Trophoblast cell (in vitro differentiated cells and primary cell): ENCODE measurements around the gene BMPER.

Experiments used
- DNase-seq, 2 donors: peaks; one replicate each; pipeline ENCODE4 v3.0.0-alpha.2; 2016
- H2AFZ ChIP-seq: 2 replicates; pipeline ENCODE4 v1.6.1; 2013; ENCODE audit warnings: low read length, moderate library complexity, mild to moderate bottlenecking; ENCODE audit not compliant: insufficient read depth, poor library complexity
- H2AK5ac ChIP-seq: 2 replicates; pipeline ENCODE4 v1.6.1; 2013; ENCODE audit warnings: mild to moderate bottlenecking, low read length
- H2BK120ac ChIP-seq: 2 replicates; pipeline ENCODE4 v1.6.1; 2013; ENCODE audit warnings: low read length, mild to moderate bottlenecking, moderate library complexity; ENCODE audit not compliant: insufficient read depth, poor library complexity
- H2BK12ac ChIP-seq: 2 replicates; pipeline ENCODE4 v1.6.1; 2013; ENCODE audit warnings: mild to moderate bottlenecking, low read length, moderate library complexity
- H2BK5ac ChIP-seq: 2 replicates; pipeline ENCODE4 v1.6.1; 2013; ENCODE audit warnings: low read length, low read depth, moderate library complexity, mild to moderate bottlenecking; ENCODE audit not compliant: poor library complexity
- H3K14ac ChIP-seq: 2 replicates; pipeline ENCODE4 v1.6.1; 2013; ENCODE audit warnings: mild to moderate bottlenecking, low read length
- H3K18ac ChIP-seq: 2 replicates; pipeline ENCODE4 v1.6.1; 2013; ENCODE audit warnings: mild to moderate bottlenecking, low read length
- H3K23ac ChIP-seq: 2 replicates; pipeline ENCODE4 v1.6.1; 2013; ENCODE audit warnings: low read length
- H3K27ac ChIP-seq: 2 replicates; pipeline ENCODE4 v1.5.1; 2013; ENCODE audit warnings: low read depth, mild to moderate bottlenecking, inconsistent platforms, low read length, moderate library complexity
- H3K27me3 ChIP-seq: 2 replicates; pipeline ENCODE4 v1.6.1; 2013; ENCODE audit warnings: inconsistent platforms, mild to moderate bottlenecking, low read length, moderate library complexity; ENCODE audit not compliant: insufficient read depth
- H3K36me3 ChIP-seq, 2 experiments: 1 replicate in 1 of 2; 2 replicates in 1 of 2; pipeline ENCODE4 v1.6.1; 2013; ENCODE audit warnings: low read length in 2 of 2, mild to moderate bottlenecking in 2 of 2, moderate library complexity in 1 of 2; ENCODE audit not compliant: insufficient read depth in 2 of 2, control insufficient read depth in 1 of 2
- H3K4ac ChIP-seq: 2 replicates; pipeline ENCODE4 v1.6.1; 2013; ENCODE audit warnings: low read depth, mild to moderate bottlenecking, low read length, moderate library complexity
- H3K4me1 ChIP-seq, 2 experiments: 1 replicate in 1 of 2; 2 replicates in 1 of 2; pipeline ENCODE4 v1.6.1; 2013; ENCODE audit warnings: low read length in 2 of 2, mild to moderate bottlenecking in 2 of 2, moderate library complexity in 1 of 2; ENCODE audit not compliant: insufficient read depth in 2 of 2, control insufficient read depth in 1 of 2
- H3K4me2 ChIP-seq: 2 replicates; pipeline ENCODE4 v1.6.1; 2013; ENCODE audit warnings: inconsistent platforms, mild to moderate bottlenecking, low read length, moderate library complexity
- H3K4me3 ChIP-seq: 2 replicates; pipeline ENCODE4 v1.5.1; 2013; ENCODE audit warnings: mild to moderate bottlenecking, low read depth, low read length, inconsistent platforms
- H3K79me1 ChIP-seq: one replicate; pipeline ENCODE4 v1.6.1; 2013; ENCODE audit warnings: low read length
- H3K79me2 ChIP-seq: 2 replicates; pipeline ENCODE4 v1.6.1; 2013; ENCODE audit warnings: low read length, mild to moderate bottlenecking; ENCODE audit not compliant: control insufficient read depth, insufficient read depth, poor library complexity
- H3K9ac ChIP-seq: 2 replicates; pipeline ENCODE4 v1.6.1; 2013; ENCODE audit warnings: mild to moderate bottlenecking, low read length
- H3K9me3 ChIP-seq: 2 replicates; pipeline ENCODE4 v1.6.1; 2013; ENCODE audit warnings: low read depth, mild to moderate bottlenecking, control low read depth, inconsistent platforms, low read length; ENCODE audit not compliant: insufficient read depth
- H4K12ac ChIP-seq: 2 replicates; pipeline ENCODE4 v1.6.1; 2013; ENCODE audit warnings: low read depth, mild to moderate bottlenecking, low read length, moderate library complexity
- H4K8ac ChIP-seq: 2 replicates; pipeline ENCODE4 v1.6.1; 2013; ENCODE audit warnings: low read depth, mild to moderate bottlenecking, low read length, moderate library complexity
- H4K91ac ChIP-seq: one replicate; pipeline ENCODE4 v1.6.1; 2013; ENCODE audit warnings: low read depth, mild to moderate bottlenecking, low read length, moderate library complexity
- WGBS: extraction: QIAGEN DNeasy Blood & Tissue Kit; methylation state at CpG from one replicate; pipeline ENCODE4 v1.1.7; 2013; ENCODE audit warnings: missing lambda C conversion rate; ENCODE audit not compliant: insufficient read length, insufficient coverage; ENCODE audit errors: extremely low coverage; 5-methylcytosine and 5-hydroxymethylcytosine counted together

Gene BMPER

GRCh38 chr7:34157137-34157536 is 251.8 kb downstream of the BMPER start:
- Histone ChIP-seq H3K18ac (no peak overlapping the region), H3K9ac (no peak overlapping the region), H3K4me2 (no peak overlapping the region), H3K4me1 (no peaks in the 10 kb centered on the region), H2AK5ac (no peak overlapping the region), H3K79me2 (no peaks in the 10 kb centered on the region), H3K27me3 (no peaks in the 10 kb centered on the region), H2BK5ac (no peak overlapping the region), H2BK120ac (no peak overlapping the region), H3K36me3 (no peaks in the 10 kb centered on the region), H3K4me3 (no peak overlapping the region), H4K12ac (no peak overlapping the region), H4K8ac (no peak overlapping the region), H3K14ac (no peak overlapping the region), H2BK12ac (no peak overlapping the region), H3K79me1 (no peaks in the 10 kb centered on the region), H3K27ac (no peak overlapping the region), H2AFZ (no peak overlapping the region), H3K9me3 (no peaks in the 10 kb centered on the region), H4K91ac (no peak overlapping the region), H3K23ac (no peak overlapping the region), H3K4ac (no peak overlapping the region)
- no peak for DNase-seq
- no CpG with 5 or more reads among the region's 2 CpGs for WGBS

- peak in 1 of 2 donors; percentile 40 for DNase-seq
- Histone ChIP-seq H3K4ac (no peak overlapping the region), H3K14ac (no peak overlapping the region), H2BK5ac (no peak overlapping the region), H3K9ac (no peak overlapping the region), H3K23ac (no peak overlapping the region), H3K27me3 (no peaks in the 10 kb centered on the region), H3K36me3 (no peaks in the 10 kb centered on the region), H2AK5ac (no peak overlapping the region), H4K91ac (no peak overlapping the region), H4K8ac (no peak overlapping the region), H3K79me2 (no peaks in the 10 kb centered on the region), H3K4me2 (no peak overlapping the region), H3K79me1 (no peaks in the 10 kb centered on the region), H2AFZ (no peak overlapping the region), H3K18ac (no peak overlapping the region), H3K27ac (no peak overlapping the region), H2BK120ac (no peak overlapping the region), H3K4me1 (no peaks in the 10 kb centered on the region), H4K12ac (no peak overlapping the region), H2BK12ac (no peak overlapping the region), H3K9me3 (no peaks in the 10 kb centered on the region), H3K4me3 (no peak overlapping the region)
- no CpG with 5 or more reads among the region's 12 CpGs for WGBS
Observed at GRCh38 chr7:34158368-34159153, 253.2 kb downstream of the BMPER start.

DNA sequence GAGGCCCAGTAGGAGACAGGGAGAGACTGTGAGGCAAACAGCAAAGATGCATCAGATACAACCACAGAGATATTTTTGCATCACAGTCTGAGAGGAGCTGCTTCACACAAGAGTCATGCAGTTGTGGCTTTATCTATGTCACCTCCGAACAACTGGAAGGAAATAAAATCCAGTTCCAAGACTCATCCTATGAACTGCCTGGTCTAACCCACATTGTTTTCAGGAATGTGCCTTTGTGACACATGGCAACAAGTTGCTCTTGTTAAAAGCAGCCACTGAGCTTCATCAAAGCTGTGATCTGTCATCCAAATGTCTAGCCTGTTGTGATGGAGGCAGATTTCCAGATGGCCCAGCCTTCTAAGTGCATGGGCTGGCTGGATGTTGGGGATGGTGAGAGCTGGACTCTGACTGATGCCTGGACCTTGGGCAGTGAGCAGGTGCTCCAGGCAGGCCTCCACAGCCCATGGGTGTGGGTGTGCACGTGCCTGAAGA is 255.0 kb downstream of the BMPER start:
- Histone ChIP-seq H3K4me3 (no peak overlapping the region), H2BK120ac (no peak overlapping the region), H4K91ac (no peak overlapping the region), H3K27me3 (no peaks in the 10 kb centered on the region), H3K9ac (peak overlapping the region; percentile 5), H3K18ac (no peak overlapping the region), H2BK5ac (no peak overlapping the region), H3K79me1 (no peaks in the 10 kb centered on the region), H3K23ac (no peak overlapping the region), H3K9me3 (no peaks in the 10 kb centered on the region), H2AK5ac (no peak overlapping the region), H4K8ac (no peak overlapping the region), H4K12ac (no peak overlapping the region), H2BK12ac (no peak overlapping the region), H3K14ac (no peak overlapping the region), H3K4ac (no peak overlapping the region), H3K27ac (no peak overlapping the region), H3K4me2 (no peak overlapping the region), H3K4me1 (no peaks in the 10 kb centered on the region), H3K36me3 (no peaks in the 10 kb centered on the region), H2AFZ (no peak overlapping the region), H3K79me2 (no peaks in the 10 kb centered on the region)
- no CpG with 5 or more reads among the region's 2 CpGs for WGBS
- DNase-seq = peak; percentile 90 to 95

DNA sequence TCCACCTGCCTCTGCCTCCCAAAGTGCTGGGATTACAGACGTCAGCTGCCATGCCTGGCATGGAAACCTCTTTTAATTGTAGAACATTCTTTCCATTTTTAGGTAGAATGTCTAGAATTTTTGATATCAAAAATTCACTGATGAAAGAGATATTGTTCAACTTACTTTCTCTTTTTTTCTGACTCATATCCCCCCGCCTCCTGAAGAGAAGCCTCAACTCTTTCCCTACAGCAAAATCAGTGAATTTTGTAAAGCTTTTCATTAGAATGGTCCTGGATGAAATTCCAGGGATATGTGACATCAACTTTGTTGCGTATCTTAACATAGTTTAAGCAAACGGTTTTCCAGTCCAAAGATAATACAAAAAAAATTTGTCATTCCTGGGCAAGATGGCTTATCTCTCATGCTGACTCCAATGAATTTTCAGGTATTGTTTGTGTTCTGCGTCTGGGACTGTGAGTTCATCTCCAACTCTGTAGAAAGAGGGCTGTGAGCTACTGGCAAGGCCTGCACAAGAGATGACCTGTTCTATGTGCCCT is 256.8 kb downstream of the BMPER start:
- peak in 1 of 2 donors; percentile 83 for DNase-seq
- Histone ChIP-seq H3K9me3 (no peaks in the 10 kb centered on the region), H3K14ac (no peak overlapping the region), H3K79me2 (no peaks in the 10 kb centered on the region), H4K8ac (no peak overlapping the region), H3K4me3 (no peak overlapping the region), H3K9ac (no peak overlapping the region), H3K4me2 (no peak overlapping the region), H3K18ac (no peak overlapping the region), H3K36me3 (no peaks in the 10 kb centered on the region), H3K4ac (no peak overlapping the region), H2BK5ac (no peak overlapping the region), H4K12ac (no peak overlapping the region), H3K4me1 (no peaks in the 10 kb centered on the region), H3K27me3 (no peaks in the 10 kb centered on the region), H3K79me1 (no peaks in the 10 kb centered on the region), H3K27ac (no peak overlapping the region), H2AK5ac (no peak overlapping the region), H4K91ac (no peak overlapping the region), H3K23ac (no peak overlapping the region), H2AFZ (no peak overlapping the region), H2BK120ac (no peak overlapping the region), H2BK12ac (no peak overlapping the region)
- WGBS = no CpG with 5 or more reads among the region's 5 CpGs
